Measurements from ENCODE around the gene PNPLA1.
"Not testable (repeated sequence)": the region's sequence is repeated elsewhere in the genome, so short reads cannot be mapped to it uniquely, and the experiment has no call there.

The PNPLA1 gene

GRCh38 chr6:36337814-36338213 lies 68.0 kb downstream of the PNPLA1 start:
- DNase-seq = no peak

GRCh38 chr6:36338223-36338622 lies 68.4 kb downstream of the PNPLA1 start:
- not testable (repeated sequence) for DNase-seq

GRCh38 chr6:36339146-36339545 lies 69.3 kb downstream of the PNPLA1 start:
- no peak for DNase-seq

GRCh38 chr6:36340306-36340617 lies 70.4 kb downstream of the PNPLA1 start:
- no peak for DNase-seq

- peak; percentile 60 for DNase-seq
These were observed 71.0 kb downstream of the PNPLA1 start for GRCh38 chr6:36340618-36341454.

GRCh38 chr6:36343109-36343680 lies 73.3 kb downstream of the PNPLA1 start:
- DNase-seq = peak; percentile 77

GRCh38 chr6:36345681-36346466 lies 76.0 kb downstream of the PNPLA1 start:
- no peak for DNase-seq

- DNase-seq = no peak
These were observed 76.8 kb downstream of the PNPLA1 start for GRCh38 chr6:36346486-36347273.

GRCh38 chr6:36347621-36348020 lies 77.8 kb downstream of the PNPLA1 start:
- no peak for DNase-seq

- no peak for DNase-seq
These were observed 79.4 kb downstream of the PNPLA1 start for GRCh38 chr6:36349240-36349639.

- no peak for DNase-seq
These were observed 80.2 kb downstream of the PNPLA1 start for GRCh38 chr6:36350082-36350481.

- DNase-seq = peak; percentile 20
These were observed 81.1 kb downstream of the PNPLA1 start for GRCh38 chr6:36350681-36351571.

GRCh38 chr6:36352477-36353157 lies 82.8 kb downstream of the PNPLA1 start:
- no peak for DNase-seq

- DNase-seq = no peak
These were observed 83.6 kb downstream of the PNPLA1 start for GRCh38 chr6:36353411-36353915.

GRCh38 chr6:36355819-36356218 lies 86.0 kb downstream of the PNPLA1 start:
- DNase-seq = peak; percentile 65

GRCh38 chr6:36357872-36358225 lies 88.0 kb downstream of the PNPLA1 start:
- DNase-seq = no peak
